ENCODE results near the gene PHLPP2. TPM values are rescaled to one million over a fixed set of nuclear protein-coding genes. Genes with fewer than 3 reads are reported as not detected.

The PHLPP2 gene
- total RNA-seq, 2 donors from 2014 or later: 12.4 to 12.8 TPM

DNA sequence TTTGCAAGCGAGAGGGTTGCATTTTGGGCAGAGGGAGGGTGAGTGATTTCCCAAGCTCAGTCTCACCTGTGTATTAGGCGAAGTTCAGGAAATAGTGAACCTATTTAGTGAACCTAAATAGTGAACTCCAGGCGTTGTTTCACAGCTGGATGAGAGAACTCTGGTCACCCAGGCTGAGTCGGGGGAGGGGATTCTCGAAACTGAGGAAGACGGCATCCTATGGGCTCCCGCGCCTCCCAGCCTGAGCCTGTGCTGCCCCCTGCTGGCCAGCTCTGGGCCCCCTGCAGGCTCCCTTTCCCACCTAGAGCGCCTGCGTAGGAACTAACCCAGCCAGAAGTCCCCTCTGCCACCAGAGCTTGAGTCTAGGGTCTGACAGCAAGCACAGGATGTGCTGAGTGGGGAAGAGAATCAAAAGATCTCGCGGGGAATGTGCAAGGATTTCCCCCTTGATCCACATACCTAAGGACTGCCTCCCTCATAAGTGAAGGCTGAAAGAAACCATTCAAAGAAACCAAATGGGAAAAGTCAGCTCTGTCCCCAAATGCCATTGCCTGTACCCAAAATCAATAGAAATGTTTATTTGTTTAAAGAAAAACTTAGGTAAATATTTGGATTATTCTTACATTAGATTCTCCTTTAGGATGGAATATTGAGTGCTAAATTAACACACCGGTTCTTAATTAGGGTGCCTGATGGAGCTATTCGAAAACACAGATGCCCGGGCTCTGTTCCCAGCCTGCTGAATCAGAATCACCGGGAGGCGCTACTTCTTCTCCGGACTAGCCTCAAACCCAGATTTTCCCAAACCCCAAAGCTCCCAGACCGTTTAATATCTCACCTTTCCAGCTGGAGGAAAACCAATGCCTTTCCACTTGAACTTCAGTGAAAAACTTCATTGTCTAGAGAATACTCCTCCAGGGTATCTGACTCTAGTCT, 113.3 kb downstream of the PHLPP2 start:
- Histone ChIP-seq H3K27me3 (ENCODE audit: control insufficient read depth, insufficient read depth, low read length, poor library complexity, severe bottlenecking) (no peaks in the 10 kb centered on the region), H3K4me3 (ENCODE audit: low read length) (no peak overlapping the region), H3K36me3 (ENCODE audit: control insufficient read depth, insufficient read depth, low read length) (no peaks in the 10 kb centered on the region), H3K27ac (ENCODE audit: low read depth, low read length) (no peak overlapping the region), H3K9ac (ENCODE audit: extremely low read depth, low read length, poor library complexity, severe bottlenecking) (no peak overlapping the region), H3K4me1 (ENCODE audit: control insufficient read depth, insufficient read depth, low read length) (no peaks in the 10 kb centered on the region), H3K9me3 (ENCODE audit: control insufficient read depth, low read length) (no peaks in the 10 kb centered on the region)
- no peaks in the 10 kb centered on the region for H3K9me3 Mint-ChIP-seq
- peak; percentile 97 for DNase-seq
- H3K4me1 Mint-ChIP-seq: peaks cover 1% of the 10 kb centered on the region
- 21 to 28% methylated on average over 16 to 19 of the region's 19 CpGs for WGBS, 2 experiments (ENCODE audit: insufficient coverage in 1 of 2, insufficient read length in 1 of 2)
- peaks cover 1% of the 10 kb centered on the region for H3K27me3 Mint-ChIP-seq (ENCODE audit: insufficient read depth)
- no peak overlapping the region for H3K4me3 Mint-ChIP-seq
- H3K27ac Mint-ChIP-seq: no peak overlapping the region
- H3K36me3 Mint-ChIP-seq (ENCODE audit: low read depth): no peaks in the 10 kb centered on the region
- TF ChIP-seq, protein P1, sequence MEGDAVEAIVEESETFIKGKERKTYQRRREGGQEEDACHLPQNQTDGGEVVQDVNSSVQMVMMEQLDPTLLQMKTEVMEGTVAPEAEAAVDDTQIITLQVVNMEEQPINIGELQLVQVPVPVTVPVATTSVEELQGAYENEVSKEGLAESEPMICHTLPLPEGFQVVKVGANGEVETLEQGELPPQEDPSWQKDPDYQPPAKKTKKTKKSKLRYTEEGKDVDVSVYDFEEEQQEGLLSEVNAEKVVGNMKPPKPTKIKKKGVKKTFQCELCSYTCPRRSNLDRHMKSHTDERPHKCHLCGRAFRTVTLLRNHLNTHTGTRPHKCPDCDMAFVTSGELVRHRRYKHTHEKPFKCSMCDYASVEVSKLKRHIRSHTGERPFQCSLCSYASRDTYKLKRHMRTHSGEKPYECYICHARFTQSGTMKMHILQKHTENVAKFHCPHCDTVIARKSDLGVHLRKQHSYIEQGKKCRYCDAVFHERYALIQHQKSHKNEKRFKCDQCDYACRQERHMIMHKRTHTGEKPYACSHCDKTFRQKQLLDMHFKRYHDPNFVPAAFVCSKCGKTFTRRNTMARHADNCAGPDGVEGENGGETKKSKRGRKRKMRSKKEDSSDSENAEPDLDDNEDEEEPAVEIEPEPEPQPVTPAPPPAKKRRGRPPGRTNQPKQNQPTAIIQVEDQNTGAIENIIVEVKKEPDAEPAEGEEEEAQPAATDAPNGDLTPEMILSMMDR (conservative IDR thresholded peaks at IDR 0.05): peak; percentile 99

GRCh38 chr16:71610447-71610846, 114.1 kb downstream of the PHLPP2 start:
- Mint-ChIP-seq H3K27me3 (ENCODE audit: insufficient read depth) (no peaks in the 10 kb centered on the region), H3K9me3 (no peaks in the 10 kb centered on the region)

GRCh38 chr16:71609066-71609465, 115.4 kb downstream of the PHLPP2 start:
- H3K4me1 Mint-ChIP-seq: peaks cover 1% of the 10 kb centered on the region
- H3K4me3 Mint-ChIP-seq: no peak overlapping the region
- TF ChIP-seq, protein P1 (conservative IDR thresholded peaks at IDR 0.05): no peak
- Histone ChIP-seq H3K4me1 (ENCODE audit: control insufficient read depth, insufficient read depth, low read length) (no peaks in the 10 kb centered on the region), H3K9me3 (ENCODE audit: control insufficient read depth, low read length) (no peaks in the 10 kb centered on the region), H3K36me3 (ENCODE audit: control insufficient read depth, insufficient read depth, low read length) (no peaks in the 10 kb centered on the region), H3K27me3 (ENCODE audit: control insufficient read depth, insufficient read depth, low read length, poor library complexity, severe bottlenecking) (no peaks in the 10 kb centered on the region), H3K27ac (ENCODE audit: low read depth, low read length) (no peak overlapping the region), H3K9ac (ENCODE audit: extremely low read depth, low read length, poor library complexity, severe bottlenecking) (no peak overlapping the region), H3K4me3 (ENCODE audit: low read length) (no peak overlapping the region)
- no peaks in the 10 kb centered on the region for H3K27me3 Mint-ChIP-seq (ENCODE audit: insufficient read depth)
- H3K27ac Mint-ChIP-seq: no peak overlapping the region
- no peak for DNase-seq
- H3K36me3 Mint-ChIP-seq (ENCODE audit: low read depth): no peaks in the 10 kb centered on the region
- H3K9me3 Mint-ChIP-seq: no peaks in the 10 kb centered on the region
- 0 to 63% methylated on average over 1 to 2 of the region's 2 CpGs for WGBS, 2 experiments (ENCODE audit: insufficient coverage in 1 of 2, insufficient read length in 1 of 2)

More at GRCh38 chr16:71610447-71610846, 114.1 kb downstream of the PHLPP2 start:
- Histone ChIP-seq H3K9ac (ENCODE audit: extremely low read depth, low read length, poor library complexity, severe bottlenecking) (no peak overlapping the region), H3K4me3 (ENCODE audit: low read length) (no peak overlapping the region), H3K27me3 (ENCODE audit: control insufficient read depth, insufficient read depth, low read length, poor library complexity, severe bottlenecking) (no peaks in the 10 kb centered on the region), H3K36me3 (ENCODE audit: control insufficient read depth, insufficient read depth, low read length) (no peaks in the 10 kb centered on the region), H3K9me3 (ENCODE audit: control insufficient read depth, low read length) (no peaks in the 10 kb centered on the region), H3K4me1 (ENCODE audit: control insufficient read depth, insufficient read depth, low read length) (no peaks in the 10 kb centered on the region), H3K27ac (ENCODE audit: low read depth, low read length) (no peak overlapping the region)
- no peak for DNase-seq
- Mint-ChIP-seq H3K36me3 (ENCODE audit: low read depth) (no peaks in the 10 kb centered on the region), H3K27ac (no peak overlapping the region), H3K4me3 (no peak overlapping the region), H3K4me1 (peaks cover 1% of the 10 kb centered on the region)
- WGBS, 2 experiments (ENCODE audit: insufficient coverage in 1 of 2, insufficient read length in 1 of 2): 63 to 96% methylated on average over 2 to 4 of the region's 4 CpGs
- TF ChIP-seq, protein P1 (conservative IDR thresholded peaks at IDR 0.05): no peak
